Stimulated activated CD8-positive, alpha-beta memory T cell treated with anti-CD3 and anti-CD28 coated beads, Interleukin-7, amount 100 ng/mL, for 1 hour (primary cell): ENCODE data around the gene GREB1.

ENCODE experiments used
- DNase-seq, 2 donors: peaks; one replicate each; pipeline ENCODE4 v3.0.0-alpha.2; 2020; ENCODE audit warnings: low read depth in 2 of 2

The GREB1 gene

GRCh38 chr2:11665028-11665427 lies 131.2 kb downstream of the GREB1 start:
- no peak for DNase-seq

GRCh38 chr2:11665510-11666362 lies 131.9 kb downstream of the GREB1 start:
- DNase-seq, result no peak

- DNase-seq, result no peak
Measured at GRCh38 chr2:11667194-11667593, 133.3 kb downstream of the GREB1 start.

GRCh38 chr2:11667866-11668637 lies 134.2 kb downstream of the GREB1 start:
- no peak for DNase-seq

GRCh38 chr2:11669454-11670291 lies 135.8 kb downstream of the GREB1 start, which contains the start of gene NTSR2:
Gene NTSR2 (minus strand): TSS chr2:11670195. CDS start chr2:11670129, 66 bp downstream.
- no peak for DNase-seq

GRCh38 chr2:11672407-11672806 lies 138.6 kb downstream of the GREB1 start:
- no peak for DNase-seq

- no peak for DNase-seq
Measured at GRCh38 chr2:11674983-11675382, 141.1 kb downstream of the GREB1 start.

GRCh38 chr2:11675423-11676112 lies 141.7 kb downstream of the GREB1 start:
- no peak for DNase-seq

- no peak for DNase-seq
Measured at GRCh38 chr2:11676640-11677039, 142.8 kb downstream of the GREB1 start.

- DNase-seq, result no peak
Measured at GRCh38 chr2:11677136-11678055, 143.6 kb downstream of the GREB1 start.

- no peak for DNase-seq
Measured at GRCh38 chr2:11678306-11678960, 144.6 kb downstream of the GREB1 start.

GRCh38 chr2:11679016-11679415 lies 145.2 kb downstream of the GREB1 start:
- DNase-seq, result no peak

GRCh38 chr2:11679486-11680181 lies 145.8 kb downstream of the GREB1 start:
- no peak for DNase-seq

- DNase-seq, result no peak
Measured at GRCh38 chr2:11680182-11680900, 146.5 kb downstream of the GREB1 start.

GRCh38 chr2:11680901-11681721 lies 147.3 kb downstream of the GREB1 start:
- DNase-seq, result no peak

- peak in 1 of 2 donors; percentile 8 for DNase-seq
Measured at GRCh38 chr2:11681722-11682589, 148.1 kb downstream of the GREB1 start.

- DNase-seq, result no peak
Measured at GRCh38 chr2:11682590-11682915, 148.7 kb downstream of the GREB1 start.
